A172 (cell line): ENCODE measurements around the gene SLC7A7. TPM values are rescaled to one million over a fixed set of nuclear protein-coding genes. Genes with fewer than 3 reads are reported as not detected.
"Not testable (repeated sequence)": the region's sequence is repeated elsewhere in the genome, so short reads cannot be mapped to it uniquely, and the experiment has no call there.

Experiments
- DNase-seq: peaks from one replicate; pipeline ENCODE4 v3.0.0-alpha.2; 2015; ENCODE audit warnings: low spot score
- total RNA-seq: library from RNA; depleted of rRNA; stranded (reverse); fragments of >200 nt; shearing (Covaris generic); gene quantifications from 2 replicates; pipeline ENCODE4 v1.2.3, GENCODE V29; 2014

The SLC7A7 gene
- total RNA-seq, 1 experiment from 2014 or later, result 0.74 TPM

DNA sequence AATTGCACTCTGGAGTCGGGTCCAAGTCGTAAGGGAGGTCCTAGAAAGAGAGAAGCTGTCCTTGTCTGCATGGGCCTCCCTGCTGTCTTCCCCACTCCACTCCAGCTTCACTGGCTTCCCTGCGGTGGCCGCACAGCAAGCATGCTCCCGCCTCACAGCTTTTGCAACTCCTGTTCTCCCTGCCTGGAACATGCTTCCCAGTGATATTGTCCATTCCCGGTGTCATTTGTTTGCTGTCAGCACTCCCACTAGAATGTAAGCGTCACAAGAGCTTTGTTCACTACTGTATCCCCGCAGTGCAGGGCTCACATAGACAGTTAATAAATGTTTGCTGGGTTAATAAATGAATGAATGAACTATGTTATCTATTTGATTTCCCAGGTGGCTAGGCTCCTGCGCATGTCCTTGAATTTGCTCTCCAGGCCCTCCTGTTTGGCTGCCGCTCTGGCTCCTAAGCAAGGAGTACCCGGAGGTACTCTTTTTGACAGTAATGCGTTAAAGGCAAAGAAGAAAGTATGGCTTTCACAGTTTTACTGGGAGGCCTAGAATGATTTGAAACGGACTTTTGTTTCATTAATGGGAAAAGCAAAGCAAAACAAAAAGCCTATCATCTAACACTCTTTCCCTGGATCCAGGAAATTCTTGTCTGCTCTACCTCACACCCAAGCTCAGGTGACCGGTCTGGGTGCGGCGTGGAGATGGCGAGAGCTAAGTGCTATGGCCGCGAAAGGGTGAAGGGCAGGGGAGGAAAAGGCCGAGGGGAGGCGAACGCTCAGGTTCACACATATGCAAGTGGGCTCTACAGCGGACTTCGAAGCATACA is 6.2 kb upstream of the SLC7A7 start:
- no peak for DNase-seq

DNA sequence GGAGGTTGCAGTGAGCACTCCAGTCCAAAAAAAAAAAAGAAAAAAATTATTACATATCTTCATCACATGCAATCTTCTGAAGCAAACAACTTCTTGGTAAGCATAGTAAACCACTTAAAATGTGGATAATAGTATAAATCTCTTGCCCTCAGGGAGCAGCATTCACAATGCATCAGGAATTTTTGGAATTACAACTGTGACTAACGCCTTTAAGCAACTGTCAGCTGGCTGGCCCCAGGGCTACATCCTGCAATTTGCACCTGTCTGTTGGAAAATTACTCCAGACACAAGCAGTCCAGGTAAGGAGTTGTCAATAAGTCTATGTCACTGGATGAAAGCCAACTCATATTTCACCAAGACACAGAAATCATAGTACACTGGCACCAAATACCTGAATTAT is 5.5 kb upstream of the SLC7A7 start:
- DNase-seq, result no peak

DNA sequence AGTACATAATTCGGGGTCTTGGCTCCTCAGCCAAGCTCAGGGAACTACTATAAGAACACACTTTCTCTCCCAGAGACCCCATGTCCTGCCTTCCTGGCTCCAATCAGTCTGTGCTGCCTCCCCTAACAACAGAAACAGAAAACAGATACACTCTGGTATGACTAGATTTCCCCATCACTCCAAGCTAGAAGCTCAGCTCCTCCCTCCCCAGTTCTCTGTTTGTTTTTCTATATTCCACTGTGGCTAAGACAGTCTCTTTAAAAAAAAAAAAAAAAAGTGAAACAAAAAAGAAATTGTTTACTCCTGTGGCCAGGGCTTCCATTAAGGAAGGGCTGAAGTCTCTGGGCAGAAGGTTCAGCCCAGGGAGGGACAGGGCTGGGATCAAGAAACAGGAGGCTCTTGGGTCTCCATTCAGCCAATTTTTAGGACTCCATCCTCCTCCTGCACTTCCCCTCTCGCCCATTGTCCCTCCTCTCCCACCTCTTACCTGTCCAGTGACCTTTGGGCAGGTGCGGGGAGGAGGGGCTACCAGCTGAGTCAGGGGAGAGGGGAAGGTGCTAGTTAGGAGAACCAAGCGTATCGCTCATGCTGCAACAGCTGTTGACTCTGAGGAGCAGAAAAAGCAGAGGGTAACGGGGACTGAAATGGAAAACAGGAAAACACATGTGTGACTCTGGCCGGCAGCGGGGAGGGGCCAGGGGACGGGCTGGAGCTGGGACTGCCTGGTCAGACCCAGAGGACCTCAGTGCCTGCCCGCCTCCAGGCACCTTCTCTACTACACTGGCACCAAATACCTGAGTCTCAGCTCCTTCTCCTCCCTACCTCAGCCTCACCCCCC is 4.1 kb upstream of the SLC7A7 start:
- no peak for DNase-seq

DNA sequence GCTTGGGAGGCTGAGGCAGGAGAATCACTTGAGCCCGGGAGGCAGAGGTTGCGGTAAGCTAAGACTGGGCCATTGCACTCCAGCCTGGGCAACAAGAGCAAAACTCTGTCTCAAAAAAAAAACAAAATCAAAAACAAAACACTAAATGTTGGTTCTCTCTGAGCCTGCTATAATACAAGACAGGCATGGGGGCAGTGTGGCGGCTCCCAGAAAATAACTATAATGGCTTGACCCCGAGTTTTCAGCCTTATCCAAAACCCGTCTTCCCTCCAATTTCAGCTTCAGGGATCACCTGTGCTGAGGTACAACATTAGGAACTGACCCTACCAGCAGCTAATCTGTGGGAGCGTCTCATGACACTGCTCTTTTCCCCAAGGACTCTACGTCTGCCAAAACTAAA is 862 bp downstream of the SLC7A7 start:
- no peak for DNase-seq

DNA sequence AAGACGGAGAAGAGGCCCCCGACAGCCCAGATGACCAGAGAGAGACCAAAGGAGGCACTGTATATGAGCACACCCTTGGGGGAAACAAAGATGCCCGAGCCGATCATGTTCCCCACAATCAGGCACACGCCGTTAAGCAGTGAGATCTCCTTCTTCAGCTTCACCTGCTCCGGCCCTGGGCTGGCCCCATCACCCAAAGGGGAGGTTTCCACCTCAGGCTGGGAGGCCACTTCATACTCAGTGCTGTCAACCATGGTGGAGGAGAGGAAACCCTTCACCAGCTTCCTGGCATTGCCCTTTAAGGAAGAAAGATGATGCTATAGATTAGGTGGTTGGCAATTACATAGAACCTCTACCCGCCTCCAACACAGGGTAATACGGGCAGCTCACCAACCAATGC is 2.1 kb downstream of the SLC7A7 start:
- DNase-seq, result no peak

DNA sequence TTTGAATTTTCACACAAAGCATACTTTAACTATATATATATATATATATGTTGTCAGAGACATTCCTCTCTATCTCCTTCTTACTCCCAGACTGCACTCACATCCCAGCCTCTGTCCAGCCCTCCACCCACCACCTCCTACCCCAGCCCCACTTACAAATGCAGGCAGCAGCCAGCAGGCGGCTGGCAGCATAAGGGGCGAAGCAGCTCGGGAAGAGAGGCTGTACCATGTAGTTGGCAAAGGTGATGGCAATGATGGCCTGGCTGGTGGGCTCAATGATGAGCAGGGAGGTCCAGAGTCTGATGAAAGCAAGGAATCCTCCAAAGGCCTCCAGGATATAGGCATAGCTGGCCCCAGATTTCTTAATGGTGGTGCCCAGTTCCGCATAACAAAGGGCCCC is 2.5 kb downstream of the SLC7A7 start:
- no peak for DNase-seq

DNA sequence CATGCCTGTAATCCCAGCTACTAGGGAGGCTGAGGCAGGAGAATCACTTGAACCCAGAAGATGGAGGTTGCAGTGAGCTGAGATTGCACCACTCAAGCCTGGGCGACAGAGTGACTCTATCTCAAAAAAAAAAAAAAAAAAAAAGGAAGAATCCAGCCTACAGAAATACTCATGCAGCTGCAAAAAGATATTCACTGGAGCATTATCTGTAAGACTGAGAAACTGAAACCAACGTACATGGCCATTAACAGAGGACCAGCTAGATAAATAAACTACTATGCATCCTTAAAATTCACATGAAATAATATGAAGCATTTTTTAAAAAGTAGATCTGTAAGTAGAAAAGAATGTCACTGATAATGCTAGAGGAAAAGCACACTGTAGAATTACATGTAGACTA is 3.5 kb downstream of the SLC7A7 start:
- DNase-seq, result no peak

DNA sequence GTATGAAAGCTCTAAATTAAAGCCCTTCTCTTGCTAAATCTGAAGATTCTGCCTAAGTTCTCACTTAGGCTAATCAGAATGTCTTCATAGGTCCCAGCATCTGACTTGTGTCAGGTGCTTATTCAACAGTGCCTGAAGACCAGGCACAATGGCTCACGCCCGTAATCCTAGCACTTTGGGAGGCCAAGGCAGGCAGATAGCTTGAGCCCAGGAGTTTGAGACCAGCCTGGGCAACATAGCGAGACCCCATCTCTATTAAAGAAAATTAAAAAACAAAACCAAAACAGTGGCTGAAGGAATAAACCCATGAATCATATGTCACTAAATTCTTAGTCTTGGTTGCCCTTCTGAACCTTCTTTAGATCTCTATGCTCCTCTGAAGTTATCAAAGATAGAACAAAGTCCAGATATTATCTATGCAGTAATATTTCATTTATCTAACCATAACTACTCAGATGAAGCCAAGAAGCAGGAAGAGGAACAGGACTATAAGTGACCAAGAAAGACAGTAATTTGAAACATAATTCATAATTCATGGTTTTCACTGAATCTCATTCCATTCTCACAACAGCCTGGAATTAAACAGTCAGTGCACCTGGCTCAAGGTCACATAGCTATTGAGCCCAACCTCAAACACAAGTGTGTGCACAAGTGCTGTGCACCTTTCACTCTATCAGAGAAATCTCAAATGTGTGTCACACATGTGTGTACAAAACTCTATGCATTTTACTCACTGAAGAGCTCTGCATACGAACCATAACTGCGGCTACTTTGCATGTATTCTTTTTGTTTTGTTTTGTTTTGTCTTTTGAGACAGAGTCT is 6.6 kb downstream of the SLC7A7 start:
- DNase-seq, result no peak

DNA sequence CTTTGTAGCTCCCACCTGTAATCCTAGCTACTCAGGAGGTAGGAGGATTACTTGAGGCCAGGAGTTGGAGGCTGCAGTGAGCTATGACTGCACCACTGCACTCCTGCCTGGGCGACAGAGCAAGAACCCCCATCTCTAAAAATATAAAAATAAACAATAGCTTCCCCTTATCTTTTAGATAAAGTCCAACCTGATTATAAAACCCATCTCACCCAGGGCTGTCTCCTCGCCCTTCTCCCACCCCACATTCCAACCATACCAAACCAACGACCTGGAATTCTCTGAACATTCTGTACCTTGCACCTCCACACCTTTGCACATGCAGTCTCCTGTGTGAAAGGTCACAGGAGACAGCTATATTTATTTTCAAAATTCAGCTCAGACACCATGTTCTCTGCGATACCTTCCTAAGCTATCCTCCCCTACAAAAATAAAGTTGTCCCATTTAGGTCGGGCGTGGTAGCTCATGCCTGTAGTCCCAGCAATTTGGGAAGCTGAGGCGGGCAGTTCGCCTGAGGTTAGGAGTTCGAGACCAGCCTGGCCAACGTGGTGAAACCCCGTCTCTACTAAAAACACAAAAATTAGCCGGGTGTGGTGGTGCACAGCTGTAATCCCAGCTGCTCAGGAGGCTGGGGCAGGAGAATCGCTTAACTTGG is 7.7 kb downstream of the SLC7A7 start:
- no peak for DNase-seq

DNA sequence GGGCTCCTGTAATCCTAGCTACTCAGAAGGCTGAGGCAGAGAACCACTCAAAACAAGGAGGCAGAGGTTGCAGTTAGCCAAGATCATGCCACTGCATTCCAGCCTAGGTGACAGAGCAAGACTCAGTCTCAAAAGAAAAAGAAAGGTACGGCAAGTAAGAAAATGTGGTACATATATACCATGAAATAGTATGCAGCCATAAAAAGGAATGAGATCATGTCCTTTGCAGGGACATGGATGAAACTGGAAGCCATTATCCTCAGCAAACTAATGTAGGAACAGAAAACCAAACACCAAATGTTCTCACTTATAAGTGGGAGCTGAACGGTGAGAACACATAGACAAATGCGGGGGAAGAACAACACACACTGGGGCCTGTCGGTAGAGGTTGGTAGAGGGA is 10.0 kb downstream of the SLC7A7 start:
- DNase-seq, result not testable (repeated sequence)

DNA sequence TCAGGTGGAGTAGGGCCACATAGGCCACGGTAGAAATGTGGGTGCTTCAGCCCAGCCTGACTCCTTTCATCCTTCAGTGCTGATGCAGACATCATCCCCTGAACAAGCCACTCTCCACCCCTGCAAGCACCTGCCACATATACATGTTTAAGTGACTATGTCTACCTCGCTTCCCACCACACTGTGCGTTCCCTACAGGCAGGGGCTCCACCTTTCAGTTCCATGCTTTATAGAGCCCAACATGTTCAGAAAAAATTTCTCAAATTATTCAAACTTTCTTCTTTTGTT is 11.6 kb downstream of the SLC7A7 start:
- DNase-seq, result no peak

DNA sequence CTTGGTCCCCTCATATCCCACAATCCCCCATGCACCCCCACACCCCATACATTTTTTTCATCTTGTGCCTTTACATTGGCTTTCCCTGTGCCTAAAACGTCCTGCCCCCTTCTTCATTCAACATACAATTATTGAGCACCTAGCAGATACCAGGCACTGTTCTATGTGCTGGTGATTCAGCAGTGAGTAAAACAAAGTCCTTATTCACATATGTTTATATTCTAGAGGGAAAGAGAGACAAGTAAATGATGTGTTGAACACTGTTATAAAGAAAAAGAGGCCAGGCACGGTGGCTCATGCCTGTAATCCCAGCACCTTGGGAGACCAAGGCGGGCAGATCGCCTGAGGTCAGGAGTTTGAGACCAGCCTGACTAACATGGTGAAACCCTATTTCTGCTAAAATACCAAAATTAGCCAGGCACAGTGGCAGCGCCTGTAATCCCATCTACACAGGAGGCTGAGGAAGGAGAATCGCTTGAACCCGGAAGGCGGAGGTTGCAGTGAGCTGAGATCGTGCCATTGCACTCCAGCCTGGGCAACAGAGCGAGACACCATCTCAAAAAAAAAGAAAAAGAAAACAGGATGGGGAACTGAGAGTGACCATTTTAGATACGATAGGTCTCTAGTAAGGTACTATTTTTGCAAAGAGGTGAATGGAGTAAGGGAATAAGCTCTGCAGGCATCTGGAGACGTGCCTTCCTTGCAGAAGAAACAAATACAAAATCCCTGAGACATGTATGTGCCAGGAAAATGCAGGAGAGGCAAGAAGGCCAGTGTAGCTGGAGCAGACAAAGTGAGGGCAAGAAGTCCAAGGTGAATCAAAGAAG is 12.2 kb downstream of the SLC7A7 start:
- no peak for DNase-seq

DNA sequence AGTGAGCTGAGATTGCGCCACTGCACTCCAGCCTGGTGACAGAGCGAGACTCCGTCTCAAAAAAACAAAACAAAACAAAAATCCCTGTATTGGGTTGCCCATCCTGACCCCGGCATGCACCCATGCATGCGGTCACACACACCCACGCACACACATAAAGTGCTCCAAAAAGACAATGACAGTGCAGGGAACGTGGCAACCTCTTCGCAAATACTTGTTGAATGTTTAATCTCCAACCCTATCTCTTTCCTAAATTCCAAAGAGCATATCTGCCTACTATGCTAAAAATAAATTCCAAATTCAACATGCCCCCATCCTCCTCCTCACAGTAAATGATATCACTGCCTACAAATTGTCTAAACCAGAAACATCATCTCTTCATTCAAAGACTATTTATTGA is 13.5 kb downstream of the SLC7A7 start:
- no peak for DNase-seq

DNA sequence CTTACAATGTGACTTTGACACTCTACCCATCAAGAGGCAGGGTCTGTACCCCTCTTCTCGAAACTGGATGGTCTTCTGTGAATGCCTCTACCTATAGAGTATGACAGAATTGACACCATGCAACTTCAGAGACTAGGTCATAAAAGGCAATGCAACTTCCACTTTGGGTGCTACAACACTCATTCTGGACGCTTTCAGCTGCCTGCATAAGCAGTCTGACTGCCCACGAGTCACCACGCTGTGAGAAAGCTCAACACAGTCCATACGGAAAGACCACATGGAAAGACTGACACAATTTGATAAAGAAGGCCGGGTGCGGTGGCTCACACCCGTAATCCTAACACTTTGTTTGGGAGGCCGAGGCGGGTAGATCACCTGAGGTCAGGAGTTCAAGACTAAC is 14.9 kb downstream of the SLC7A7 start:
- DNase-seq, result no peak

DNA sequence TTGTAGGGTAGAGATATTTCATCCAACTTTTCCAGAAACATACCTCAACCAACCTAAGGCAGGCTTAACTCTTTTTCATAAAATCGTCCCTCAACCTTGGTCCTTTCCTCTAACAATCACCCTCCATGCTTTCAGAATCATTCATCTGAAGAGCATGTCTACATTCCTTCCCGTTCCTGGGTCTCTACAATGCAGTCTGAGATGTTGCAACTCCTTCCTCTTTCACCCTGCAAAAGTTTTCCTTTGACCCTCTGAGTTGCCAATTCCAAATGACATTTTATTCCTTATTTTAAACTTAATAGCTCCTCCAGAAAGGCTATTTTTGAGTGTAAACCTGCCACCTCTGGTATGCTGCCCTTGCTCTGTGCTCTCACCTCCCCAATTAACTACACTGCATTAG is 16.7 kb downstream of the SLC7A7 start:
- no peak for DNase-seq

DNA sequence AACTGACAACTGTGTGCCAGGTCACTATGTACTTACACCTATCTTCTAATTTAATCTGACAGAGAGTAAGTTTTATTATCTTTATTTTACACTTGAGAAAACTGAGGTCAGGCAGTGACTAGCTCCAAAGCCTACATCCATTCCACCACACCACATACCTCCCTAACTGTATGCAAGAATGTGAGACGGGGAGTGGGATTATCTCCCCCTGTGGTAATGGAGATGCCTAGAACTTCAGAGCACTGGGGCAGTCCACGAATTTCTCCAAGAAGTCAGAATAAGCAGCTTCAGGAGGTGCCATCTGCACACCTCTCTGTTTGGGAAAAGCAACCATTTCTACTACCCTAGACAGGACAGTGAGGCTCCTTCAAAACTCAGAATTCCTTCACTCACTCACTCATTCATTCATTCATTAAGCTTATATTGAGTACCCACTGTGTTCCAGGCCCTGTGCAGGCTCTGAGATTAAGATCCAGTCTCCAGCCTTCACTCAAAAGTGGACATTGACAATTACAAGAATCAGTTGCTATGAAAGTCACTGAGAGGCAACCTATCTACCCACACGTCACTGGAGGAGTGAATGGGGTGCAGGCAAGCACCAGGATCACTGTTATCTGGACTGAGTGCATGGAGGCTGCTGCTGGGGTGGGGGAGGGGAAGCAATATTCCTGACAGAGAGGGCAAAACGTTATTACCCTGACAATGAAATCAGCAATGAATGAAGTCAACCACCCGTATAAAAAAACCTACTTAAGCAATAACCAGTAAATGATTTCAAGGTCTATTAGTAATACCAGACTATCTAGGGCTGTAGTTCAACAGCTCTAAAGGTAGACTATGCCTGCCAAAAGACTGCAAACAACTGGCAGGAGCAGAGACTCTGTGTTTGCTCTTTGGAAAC is 18.0 kb downstream of the SLC7A7 start:
- no peak for DNase-seq

DNA sequence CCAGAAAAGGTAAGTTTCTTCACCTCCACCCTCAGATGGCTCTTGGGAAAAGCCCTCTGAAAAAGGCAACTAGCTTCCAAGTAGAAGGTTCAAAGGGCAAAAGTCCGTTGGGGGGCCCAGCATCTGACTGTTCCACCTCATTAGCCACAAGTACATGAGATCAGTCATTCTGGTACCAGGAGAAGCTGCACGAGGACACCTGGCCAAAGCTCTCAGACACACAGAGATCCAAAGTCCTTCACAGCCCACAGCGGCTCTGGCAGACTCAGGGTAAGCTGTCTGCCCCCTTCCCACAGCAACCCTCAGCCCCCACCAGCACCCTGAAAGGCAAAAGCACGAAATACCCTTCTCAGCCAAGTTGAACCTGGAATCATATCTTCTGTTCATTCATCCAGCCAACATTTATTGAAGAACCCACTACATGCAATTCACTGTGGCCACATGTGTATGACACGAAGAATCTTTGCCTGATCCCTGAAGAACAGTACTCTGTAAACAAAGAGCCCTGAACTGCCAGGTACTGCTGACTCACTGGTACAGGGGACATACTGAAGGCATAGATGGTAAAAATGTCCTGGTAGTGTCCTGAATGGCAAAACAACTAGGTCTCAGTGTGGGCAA is 19.0 kb downstream of the SLC7A7 start:
- no peak for DNase-seq

DNA sequence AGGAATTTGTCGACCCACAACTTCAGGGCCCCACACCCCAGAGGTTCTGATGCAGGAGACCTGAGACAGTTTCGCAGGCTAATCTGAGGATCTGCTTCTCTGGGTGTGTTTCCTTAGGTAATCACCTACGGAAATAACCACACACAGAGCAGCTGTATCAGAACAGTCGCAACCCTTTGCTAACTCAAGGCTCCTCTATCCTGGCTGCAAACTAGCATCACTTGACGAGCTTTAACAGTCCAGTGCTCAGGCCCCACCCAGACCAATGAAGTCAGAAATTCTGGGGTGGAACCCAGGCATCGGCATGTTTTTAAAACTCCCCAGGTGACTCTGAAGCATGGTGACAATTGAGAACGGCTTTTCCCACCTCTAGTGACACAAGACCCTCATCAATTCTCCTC is 20.7 kb downstream of the SLC7A7 start:
- DNase-seq, result no peak

DNA sequence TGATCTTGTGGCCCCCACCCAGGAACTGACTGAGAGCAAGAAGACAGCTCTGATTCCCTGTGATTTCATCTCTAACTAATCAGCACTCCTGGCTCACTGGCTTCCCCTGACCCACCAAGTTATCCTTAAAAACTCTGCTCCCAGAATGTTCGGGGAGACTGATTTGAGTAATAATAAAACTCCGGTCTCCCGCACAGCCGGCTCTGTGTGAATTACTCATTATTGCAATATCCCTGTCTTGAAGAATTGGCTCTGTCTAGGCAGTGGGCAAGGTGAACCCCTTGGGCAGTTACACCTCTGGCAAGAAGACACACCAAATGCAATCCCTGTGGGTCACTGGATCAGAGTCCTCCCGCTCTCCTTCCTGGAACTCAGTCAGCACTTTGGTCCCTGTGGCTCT is 21.3 kb downstream of the SLC7A7 start:
- DNase-seq, result no peak

DNA sequence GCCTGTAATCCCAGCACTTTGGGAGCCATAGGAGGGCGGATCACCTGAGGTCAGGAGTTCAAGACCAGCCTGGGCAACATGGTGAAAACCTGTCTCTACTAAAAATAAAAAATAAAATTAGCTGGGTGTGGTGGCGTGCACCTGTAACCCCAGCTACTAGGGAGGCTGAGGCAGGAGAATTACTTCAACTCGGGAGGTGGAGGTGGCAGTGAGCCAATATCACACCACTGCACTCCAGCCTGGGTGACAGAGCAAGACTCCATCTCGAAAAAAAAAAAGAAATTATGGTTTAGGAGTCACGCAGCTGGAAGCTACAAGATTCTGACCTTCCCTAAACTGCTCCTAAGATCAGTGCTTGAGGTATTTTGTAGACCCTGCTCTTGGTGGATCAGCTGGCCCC is 21.7 kb downstream of the SLC7A7 start:
- not testable (repeated sequence) for DNase-seq
